ENCODE measurements around the gene GATC. TPM values are rescaled to one million over a fixed set of nuclear protein-coding genes. Genes with fewer than 3 reads are reported as not detected.
"Not testable (repeated sequence)": the region's sequence is repeated elsewhere in the genome, so short reads cannot be mapped to it uniquely, and the experiment has no call there.

Gene GATC
- total RNA-seq, 4 donors from 2014 or later, result 11.8 to 31.9 (median 18.3) TPM

DNA sequence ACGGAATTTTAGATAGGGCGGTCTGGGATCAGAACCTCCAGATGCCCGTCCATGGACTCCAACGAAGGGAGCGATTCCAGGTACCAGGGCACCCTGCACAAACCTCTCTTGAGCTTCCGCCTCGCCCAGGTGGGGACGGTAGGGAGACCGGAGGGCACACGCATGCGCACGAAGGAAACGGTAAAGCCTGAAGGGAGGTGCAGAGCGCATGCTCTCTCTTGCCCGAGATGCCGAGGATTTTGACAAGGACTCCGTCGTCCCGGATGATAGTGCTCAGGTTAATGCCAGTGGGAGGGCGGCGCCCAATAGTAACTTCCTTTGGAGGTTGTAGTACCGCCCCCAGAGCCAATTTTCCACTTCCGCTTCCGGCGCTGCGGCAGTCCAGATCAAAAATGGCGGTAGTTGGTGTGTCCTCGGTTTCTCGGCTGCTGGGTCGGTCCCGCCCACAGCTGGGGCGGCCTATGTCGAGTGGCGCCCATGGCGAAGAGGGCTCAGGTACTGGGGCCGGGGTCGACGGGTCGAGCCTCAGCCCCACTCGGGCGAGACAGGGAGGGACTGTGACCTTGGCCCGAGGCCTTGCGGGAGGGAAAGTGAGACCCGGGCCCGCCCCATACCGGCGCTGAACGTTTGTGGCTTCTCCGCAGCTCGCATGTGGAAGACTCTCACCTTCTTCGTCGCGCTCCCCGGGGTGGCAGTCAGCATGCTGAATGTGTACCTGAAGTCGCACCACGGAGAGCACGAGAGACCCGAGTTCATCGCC is 8.3 kb upstream of the GATC start, which contains the start of gene COX6A1:
Gene COX6A1 (plus strand): TSS at position 379 of the 760 bp plus-strand sequence. CDS start 14 bp downstream, at position 393.
- Histone ChIP-seq H3K27ac (peak within 1 kb of the TSS; percentile 66 to 84), H3K4me3 (peak within 1 kb of the TSS; percentile 46 to 61), H3K27me3 (no peaks in the 10 kb centered on the region), H3K4me1 (peaks cover 0 to 7% of the 10 kb centered on the region in 2 donors), H3K36me3 (no peaks in the 10 kb centered on the region), H3K9me3 (no peaks in the 10 kb centered on the region)
- TF ChIP-seq, protein P1, sequence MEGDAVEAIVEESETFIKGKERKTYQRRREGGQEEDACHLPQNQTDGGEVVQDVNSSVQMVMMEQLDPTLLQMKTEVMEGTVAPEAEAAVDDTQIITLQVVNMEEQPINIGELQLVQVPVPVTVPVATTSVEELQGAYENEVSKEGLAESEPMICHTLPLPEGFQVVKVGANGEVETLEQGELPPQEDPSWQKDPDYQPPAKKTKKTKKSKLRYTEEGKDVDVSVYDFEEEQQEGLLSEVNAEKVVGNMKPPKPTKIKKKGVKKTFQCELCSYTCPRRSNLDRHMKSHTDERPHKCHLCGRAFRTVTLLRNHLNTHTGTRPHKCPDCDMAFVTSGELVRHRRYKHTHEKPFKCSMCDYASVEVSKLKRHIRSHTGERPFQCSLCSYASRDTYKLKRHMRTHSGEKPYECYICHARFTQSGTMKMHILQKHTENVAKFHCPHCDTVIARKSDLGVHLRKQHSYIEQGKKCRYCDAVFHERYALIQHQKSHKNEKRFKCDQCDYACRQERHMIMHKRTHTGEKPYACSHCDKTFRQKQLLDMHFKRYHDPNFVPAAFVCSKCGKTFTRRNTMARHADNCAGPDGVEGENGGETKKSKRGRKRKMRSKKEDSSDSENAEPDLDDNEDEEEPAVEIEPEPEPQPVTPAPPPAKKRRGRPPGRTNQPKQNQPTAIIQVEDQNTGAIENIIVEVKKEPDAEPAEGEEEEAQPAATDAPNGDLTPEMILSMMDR (IDR thresholded peaks at IDR 0.05), result peak in 3 of 4 experiments; percentile 12 to 17 (median 14)
- TF ChIP-seq POLR2A (IDR thresholded peaks at IDR 0.05), result peak in 1 of 2 donors; percentile 23
- DNase-seq, result peak; percentile 93 to 96
- intact Hi-C loops (cut with DNase I; ENCODE audit: low total_unique reads), result no loop called here

DNA sequence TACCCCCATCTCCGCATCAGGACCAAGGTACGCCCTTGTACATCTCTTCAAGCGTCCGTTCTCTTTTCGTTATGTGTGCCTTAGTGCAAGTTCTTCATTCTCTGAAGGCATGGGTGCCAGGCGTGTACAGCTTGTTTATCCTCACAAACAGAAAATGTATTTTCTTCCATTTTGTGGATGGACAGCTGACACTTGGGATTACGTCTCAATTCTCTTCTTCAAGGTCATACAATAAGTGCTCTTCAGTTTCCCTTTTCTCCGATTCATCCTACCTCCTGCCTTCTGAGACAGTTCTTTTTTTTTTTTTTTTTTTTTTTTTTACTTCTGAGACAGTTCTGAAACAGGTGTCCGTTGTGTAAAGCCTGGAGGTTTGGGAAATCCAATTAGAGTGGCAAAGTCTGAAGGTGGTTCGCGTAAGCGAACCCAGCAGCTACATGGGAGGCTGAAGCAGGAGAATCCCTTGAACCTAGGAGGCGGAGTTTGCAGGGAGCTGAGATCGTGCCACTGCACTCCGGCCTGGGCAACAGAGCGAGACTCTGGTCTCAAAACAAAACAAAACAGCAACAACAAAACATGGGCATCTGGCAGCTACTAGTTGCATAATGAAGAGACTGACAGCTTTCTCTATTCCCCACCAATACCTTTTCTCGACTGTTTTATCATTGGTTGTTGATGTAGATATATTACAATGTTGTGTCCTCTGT is 7.6 kb upstream of the GATC start:
- no peaks in the 10 kb centered on the region for H3K27me3 ChIP-seq
- no peak for DNase-seq
- H3K4me1 ChIP-seq, result peaks cover 0 to 7% of the 10 kb centered on the region in 2 donors
- H3K9me3 ChIP-seq, result no peaks in the 10 kb centered on the region
- intact Hi-C loops (cut with DNase I; ENCODE audit: low total_unique reads), result no loop called here
- H3K4me3 ChIP-seq, result peak overlapping the region; percentile 46 to 61
- H3K27ac ChIP-seq, result peak overlapping the region; percentile 66 to 84
- no peak for TF ChIP-seq POLR2A (IDR thresholded peaks at IDR 0.05)
- TF ChIP-seq, protein P1 (IDR thresholded peaks at IDR 0.05), result no peak
- no peaks in the 10 kb centered on the region for H3K36me3 ChIP-seq

DNA sequence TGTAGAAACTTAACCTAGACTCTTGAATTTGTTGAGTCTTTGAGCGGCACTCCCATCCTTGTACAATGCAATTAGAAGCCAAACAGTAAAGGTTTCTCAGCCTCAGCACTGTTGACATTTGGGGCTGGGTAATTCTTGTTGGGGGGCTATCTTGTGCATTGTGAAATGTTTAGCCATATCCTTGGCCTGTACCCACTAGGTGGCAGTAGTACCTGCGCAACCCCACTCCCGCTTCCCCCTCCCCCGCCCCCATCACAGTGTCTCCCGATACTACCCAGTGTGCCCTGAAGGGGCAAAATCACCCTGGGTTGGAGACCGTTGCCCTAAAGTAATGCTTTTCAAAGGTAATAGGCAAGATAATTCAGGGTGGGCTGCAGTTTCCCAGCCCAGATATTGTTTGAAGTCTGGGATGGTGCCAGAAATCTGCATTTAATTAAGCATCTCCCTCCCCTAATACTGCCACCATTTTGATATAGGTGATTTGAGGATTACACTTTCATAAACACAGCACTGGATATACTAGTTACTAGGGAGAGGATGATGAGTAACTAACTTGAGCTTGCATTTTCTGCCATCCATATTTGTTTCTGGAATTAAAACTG is 6.5 kb upstream of the GATC start:
- DNase-seq, result peak in 1 of 2 donors; percentile 43
- no peaks in the 10 kb centered on the region for H3K36me3 ChIP-seq
- H3K27ac ChIP-seq, result no peak overlapping the region
- no peaks in the 10 kb centered on the region for H3K27me3 ChIP-seq
- intact Hi-C loops (cut with DNase I; ENCODE audit: low total_unique reads), result no loop called here
- TF ChIP-seq, protein P1 (IDR thresholded peaks at IDR 0.05), result peak; percentile 16 to 51 (median 35)
- TF ChIP-seq POLR2A (IDR thresholded peaks at IDR 0.05), result no peak
- H3K4me1 ChIP-seq, result peaks cover 0 to 7% of the 10 kb centered on the region in 2 donors
- no peak overlapping the region for H3K4me3 ChIP-seq
- H3K9me3 ChIP-seq, result no peaks in the 10 kb centered on the region

DNA sequence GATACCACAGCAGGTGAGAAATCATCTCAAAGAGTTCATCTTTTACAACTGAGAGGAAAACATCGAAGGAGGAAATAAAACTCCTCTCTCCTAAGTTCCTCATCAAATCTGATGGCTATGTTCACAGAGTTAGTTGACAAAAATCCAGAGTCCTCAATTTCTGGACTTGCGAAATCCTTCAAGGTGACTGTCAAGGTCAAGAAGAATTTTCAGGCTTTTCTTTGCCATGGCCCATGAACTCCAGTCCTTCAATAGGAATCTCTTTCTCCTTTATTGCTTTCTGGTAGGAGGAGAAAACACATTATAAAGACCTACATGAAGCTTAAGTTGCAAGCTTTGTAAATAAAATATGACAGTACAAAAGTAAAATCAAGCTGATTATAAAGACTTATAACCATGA is 1.6 kb upstream of the GATC start:
- H3K4me3 ChIP-seq, result no peak overlapping the region
- H3K9me3 ChIP-seq, result no peaks in the 10 kb centered on the region
- no peaks in the 10 kb centered on the region for H3K36me3 ChIP-seq
- peaks cover 0 to 7% of the 10 kb centered on the region in 2 donors for H3K4me1 ChIP-seq
- DNase-seq, result no peak
- TF ChIP-seq, protein P1 (IDR thresholded peaks at IDR 0.05), result no peak
- no peak for TF ChIP-seq POLR2A (IDR thresholded peaks at IDR 0.05)
- intact Hi-C loops (cut with DNase I; ENCODE audit: low total_unique reads), result no loop called here
- H3K27ac ChIP-seq, result no peak overlapping the region
- no peaks in the 10 kb centered on the region for H3K27me3 ChIP-seq

DNA sequence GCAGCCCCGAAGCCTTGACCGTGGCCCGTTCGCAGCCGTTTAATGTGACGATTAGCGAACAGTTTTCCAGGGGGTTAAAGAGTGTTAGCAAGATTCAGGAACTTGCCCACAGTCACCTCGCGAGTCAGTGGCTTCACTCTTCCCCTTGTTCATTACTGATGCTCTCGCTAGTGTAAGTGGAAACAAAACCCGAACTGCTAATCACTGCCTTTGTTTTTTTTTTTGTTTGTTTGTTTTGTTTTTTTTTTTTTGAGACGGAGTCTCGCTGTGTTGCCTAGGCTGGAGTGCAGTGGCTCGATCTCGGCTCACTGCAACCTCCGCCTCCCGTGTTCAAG is 567 bp downstream of the GATC start:
- H3K36me3 ChIP-seq; H3K4me1 ChIP-seq; intact Hi-C loops (cut with DNase I; ENCODE audit: low total_unique reads): not testable (repeated sequence)

More for the DNA sequence above, 567 bp downstream of the GATC start:
- Histone ChIP-seq H3K27ac (peak overlapping the region; percentile 83 to 85), H3K4me3 (peak overlapping the region; percentile 79 to 96)
- H3K27me3 ChIP-seq, H3K9me3 ChIP-seq, DNase-seq: not testable (repeated sequence)
